Heart left ventricle (tissue), 16 donors: ENCODE measurements around the gene GCG. TPM values are rescaled to one million over a fixed set of nuclear protein-coding genes. Genes with fewer than 3 reads are reported as not detected.

Source experiments
- ATAC-seq, 4 donors: fragments of 200-7000 bp; cut with Tn5 transposase; one replicate each; pipeline ENCODE4 v1.9.1; 2020 to 2022; ENCODE audit warnings: moderate library complexity in 4 of 4, mild to moderate bottlenecking in 3 of 4, moderate number of reproducible peaks in 1 of 4
- DNase-seq, 5 donors: peaks; one replicate each; pipeline ENCODE4 v3.0.0-alpha.2; 2020
- H3K27ac ChIP-seq, 12 donors: fragments of 200-600 bp; sonication (generic) in 4 of 12; one replicate each; pipeline versions ENCODE4 v1.5.0 to v1.8.0; 2016 to 2022; ENCODE audit warnings: mild to moderate bottlenecking in 2 of 12
- H3K27me3 ChIP-seq, 9 donors: fragments of 200-600 bp; sonication (generic) in 2 of 9; one replicate each; pipeline versions ENCODE4 v1.5.1 to v1.8.0; 2016 to 2022; ENCODE audit warnings: mild to moderate bottlenecking in 3 of 9
- H3K36me3 ChIP-seq, 9 donors: fragments of 200-600 bp; sonication (generic) in 2 of 9; one replicate each; pipeline versions ENCODE4 v1.5.0 to v1.8.0; 2018 to 2022; ENCODE audit warnings: mild to moderate bottlenecking in 2 of 9
- H3K4me1 ChIP-seq, 12 donors: fragments of 200-600 bp; sonication (generic) in 4 of 12; one replicate each; pipeline versions ENCODE4 v1.5.0 to v1.8.0; 2016 to 2022; ENCODE audit warnings: mild to moderate bottlenecking in 3 of 12
- H3K4me3 ChIP-seq, 12 donors: fragments of 200-600 bp; sonication (generic) in 4 of 12; one replicate each; pipeline versions ENCODE4 v1.5.0 to v1.8.0; 2017 to 2022; ENCODE audit warnings: mild to moderate bottlenecking in 9 of 12, moderate library complexity in 4 of 12
- H3K9me3 ChIP-seq, 12 donors: fragments of 200-600 bp; sonication (generic) in 4 of 12; one replicate each; pipeline versions ENCODE4 v1.5.0 to v1.8.0; 2016 to 2022; ENCODE audit warnings: mild to moderate bottlenecking in 1 of 12
- POLR2A ChIP-seq, 2 donors: fragments of 450-650 bp; IDR thresholded peaks; one replicate each; pipeline ENCODE4 v1.6.1; 2017; ENCODE audit warnings: antibody characterized with exemption in 2 of 2, mild to moderate bottlenecking in 2 of 2, moderate library complexity in 2 of 2
- WGBS, 4 donors: extraction: QIAGEN DNeasy Blood & Tissue Kit in 2 of 4; methylation state at CpG; one replicate each; pipeline versions ENCODE4 v1.1.5 to v1.1.7; 2013 to 2018; 5-methylcytosine and 5-hydroxymethylcytosine counted together
- intact Hi-C, 10 donors: fragments of 100-400 bp; cut with DNase I; formaldehyde crosslinking; loops; one replicate each; pipeline versions ENCODE4 v1.11.1 to v1.14.2; 2022
- polyA plus RNA-seq, 2 donors: library from polyadenylated mRNA; stranded (reverse); fragments of 200-250 nt; gene quantifications; one replicate each; pipeline ENCODE4 v1.2.3, GENCODE V29; 2013
- total RNA-seq, 9 donors: library from RNA; depleted of rRNA in 2 of 9; stranded (reverse); fragments of >200 nt in 2 of 9; fragmentation: NEBNext Ultra II Directional in 3 of 9; extraction: Animal tissue kit (Norgen Biotek cat#: 25700) in 3 of 9; gene quantifications; one replicate each; pipeline versions ENCODE4 v1.1.0 to v1.2.4, GENCODE V29; 2016 to 2023
- TF ChIP-seq, protein P1 (sequence below), 12 donors: fragments of 200-600 bp; sonication (generic) in 4 of 12; IDR thresholded peaks; one replicate each; pipeline versions ENCODE4 v1.5.0 to v1.8.0; 2018 to 2022; ENCODE audit warnings: antibody characterized with exemption in 12 of 12, mild to moderate bottlenecking in 5 of 12
- donor health status: ischemic (EF 13 %, LVEDD 7.1; RV severe dilation, severe dysfunction).
- donor health status: healthy with polysubstance abuse.
- donor health status: DM: no; HTN: yes; CAD: no.
- donor health status: DM: no; HTN: no; CAD: no.
- donor health status: ischemic (EF 25% LVEDD 6.9; RV normal size, moderate dysfunction).
- donor health status: ischemic (EF 25% LVEDD 5.7; RV mildly dilated, moderate dysfunction).
- donor health status: healthy.
- donor health status: DM: yes; HTN: yes; CAD: no.
- donor health status: ischemic (EF 35%, LVEDD 5.7; RV mildly dilated, moderate dysfunction).
- donor health status: nonischemic (EF 11% LVEDD 7.7; RV severe dilation, severe dysfunction).
- donor health status: DM: yes; HTN: yes; CAD: no.
- donor health status: PGD.
- donor health status: ischemic (EF 29% LVEDD 5.4; RV normal size, mild dysfunction).
- donor health status: nonischemic (EF 23%, LVEDD 6.1; RV moderate dilation, normal function).

The GCG gene
- total and polyA plus RNA-seq, 11 donors = not detected

DNA sequence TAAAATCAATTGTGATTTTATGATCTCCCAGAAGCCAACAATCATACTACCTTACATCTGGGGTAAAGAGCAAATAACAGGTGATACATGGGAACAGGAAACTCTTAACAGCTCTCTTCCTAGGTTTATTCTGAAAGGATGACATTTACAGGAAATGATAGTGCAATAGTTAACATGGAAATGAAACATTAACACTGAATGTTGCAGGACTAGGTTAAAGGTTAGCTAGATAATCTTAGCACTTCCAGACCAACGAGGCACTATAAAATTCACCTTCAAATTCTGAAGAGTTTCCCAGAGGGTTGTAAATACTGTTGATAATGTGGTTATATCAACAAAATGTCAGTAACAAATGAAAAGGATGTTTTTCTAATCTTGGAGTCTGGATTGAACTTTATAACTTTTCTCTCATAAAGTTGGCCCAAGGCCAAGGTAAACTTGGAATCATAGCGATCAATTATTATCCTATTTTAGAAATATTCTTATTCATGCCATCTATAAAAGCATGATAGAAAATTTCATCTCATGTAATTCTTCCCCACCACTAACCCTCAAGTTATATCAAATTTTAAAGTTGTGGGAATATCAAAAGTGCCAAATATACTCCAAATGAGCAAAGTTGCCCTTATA lies 32.9 kb upstream of the GCG start:
- intact Hi-C loops = no loop called here
- Histone ChIP-seq H3K27ac (no peak overlapping the region), H3K9me3 (no peaks in the 10 kb centered on the region), H3K36me3 (peaks cover 0 to 3% (median 0%) of the 10 kb centered on the region in 9 donors), H3K4me3 (no peak overlapping the region), H3K27me3 (no peaks in the 10 kb centered on the region), H3K4me1 (peaks cover 0 to 3% (median 0%) of the 10 kb centered on the region in 12 donors)
- WGBS, 4 donors = 38 to 55% (median 45%) methylated on average over 2 of the region's 2 CpGs
- TF ChIP-seq POLR2A (IDR thresholded peaks at IDR 0.05) = no peak
- TF ChIP-seq, protein P1, sequence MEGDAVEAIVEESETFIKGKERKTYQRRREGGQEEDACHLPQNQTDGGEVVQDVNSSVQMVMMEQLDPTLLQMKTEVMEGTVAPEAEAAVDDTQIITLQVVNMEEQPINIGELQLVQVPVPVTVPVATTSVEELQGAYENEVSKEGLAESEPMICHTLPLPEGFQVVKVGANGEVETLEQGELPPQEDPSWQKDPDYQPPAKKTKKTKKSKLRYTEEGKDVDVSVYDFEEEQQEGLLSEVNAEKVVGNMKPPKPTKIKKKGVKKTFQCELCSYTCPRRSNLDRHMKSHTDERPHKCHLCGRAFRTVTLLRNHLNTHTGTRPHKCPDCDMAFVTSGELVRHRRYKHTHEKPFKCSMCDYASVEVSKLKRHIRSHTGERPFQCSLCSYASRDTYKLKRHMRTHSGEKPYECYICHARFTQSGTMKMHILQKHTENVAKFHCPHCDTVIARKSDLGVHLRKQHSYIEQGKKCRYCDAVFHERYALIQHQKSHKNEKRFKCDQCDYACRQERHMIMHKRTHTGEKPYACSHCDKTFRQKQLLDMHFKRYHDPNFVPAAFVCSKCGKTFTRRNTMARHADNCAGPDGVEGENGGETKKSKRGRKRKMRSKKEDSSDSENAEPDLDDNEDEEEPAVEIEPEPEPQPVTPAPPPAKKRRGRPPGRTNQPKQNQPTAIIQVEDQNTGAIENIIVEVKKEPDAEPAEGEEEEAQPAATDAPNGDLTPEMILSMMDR (IDR thresholded peaks at IDR 0.05) = no peak
- DNase-seq = no peak
- ATAC-seq = no peak

DNA sequence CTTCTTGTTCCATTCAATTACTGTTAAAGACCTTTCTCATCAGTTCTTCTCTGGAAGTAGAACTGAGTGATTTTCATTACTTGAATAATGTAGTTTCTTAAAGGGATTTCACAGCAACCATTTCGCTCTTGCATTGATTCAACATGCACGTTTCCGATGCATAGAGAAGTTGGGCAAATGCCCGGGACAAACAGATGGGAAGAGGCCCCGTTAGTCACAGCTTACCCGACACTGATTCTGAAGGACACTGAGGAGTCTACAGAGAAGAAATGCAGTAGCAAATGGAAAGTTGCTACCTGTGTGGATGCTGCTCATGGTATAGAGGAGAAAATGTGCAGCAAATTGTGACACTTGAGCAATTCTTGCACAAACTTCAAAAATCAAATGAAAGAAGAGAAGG lies 32.3 kb upstream of the GCG start:
- Histone ChIP-seq H3K27ac (no peak overlapping the region), H3K4me1 (peaks cover 0 to 3% (median 0%) of the 10 kb centered on the region in 12 donors), H3K36me3 (peaks cover 0 to 3% (median 0%) of the 10 kb centered on the region in 9 donors), H3K27me3 (no peaks in the 10 kb centered on the region), H3K4me3 (no peak overlapping the region), H3K9me3 (no peaks in the 10 kb centered on the region)
- DNase-seq (no peak), ATAC-seq (no peak)
- intact Hi-C loops = no loop called here
- no peak for TF ChIP-seq POLR2A (IDR thresholded peaks at IDR 0.05)
- TF ChIP-seq, protein P1 (IDR thresholded peaks at IDR 0.05) = no peak
- 91 to 96% (median 92%) methylated on average over 6 of the region's 6 CpGs for WGBS, 4 donors

DNA sequence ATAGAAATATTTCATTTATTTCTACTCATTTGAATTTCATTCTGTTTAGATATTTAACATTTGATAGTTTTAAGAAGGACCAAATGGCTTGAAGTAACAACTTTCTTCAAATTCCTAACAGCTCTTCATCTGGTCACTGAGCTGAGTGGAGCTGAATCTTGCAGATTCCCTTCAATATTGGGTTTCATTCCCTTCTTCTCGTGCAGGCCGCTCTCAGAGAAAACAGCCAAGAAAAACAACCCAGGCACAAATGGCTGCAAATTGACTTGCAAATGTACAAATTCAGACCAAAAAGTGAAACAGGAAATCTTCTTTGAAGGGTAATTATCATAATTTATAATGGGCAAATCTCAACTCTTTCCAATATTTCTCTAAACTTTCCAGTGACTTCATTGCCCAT lies 30.3 kb upstream of the GCG start:
- intact Hi-C loops = no loop called here
- H3K27ac ChIP-seq = no peak overlapping the region

DNA sequence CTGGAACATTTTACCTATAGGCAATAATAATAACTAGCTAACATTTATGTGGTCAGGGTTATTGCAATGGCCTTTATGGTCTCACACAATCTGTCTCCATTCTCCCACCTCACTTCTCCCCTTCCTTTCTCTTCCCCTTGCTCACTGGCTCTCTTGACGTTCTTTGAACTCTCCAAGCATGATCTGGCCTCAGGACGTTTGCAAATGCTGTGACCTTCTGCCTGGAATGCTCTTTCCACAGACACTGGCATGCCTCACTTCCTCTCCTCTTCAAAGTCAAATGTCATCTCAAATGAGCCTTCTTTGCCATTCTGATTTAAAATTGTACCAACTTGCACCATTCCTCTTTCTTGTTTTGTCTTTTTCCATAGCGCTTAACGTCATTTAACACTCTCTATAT lies 25.3 kb upstream of the GCG start:
- no peak for ATAC-seq
- Histone ChIP-seq H3K36me3 (peaks cover 0 to 23% (median 4%) of the 10 kb centered on the region in 9 donors), H3K27me3 (no peaks in the 10 kb centered on the region), H3K27ac (no peak overlapping the region), H3K9me3 (no peaks in the 10 kb centered on the region), H3K4me1 (peaks cover 0 to 14% (median 0%) of the 10 kb centered on the region in 12 donors), H3K4me3 (no peak overlapping the region)
- TF ChIP-seq POLR2A (IDR thresholded peaks at IDR 0.05) = no peak
- TF ChIP-seq, protein P1 (IDR thresholded peaks at IDR 0.05) = no peak
- DNase-seq = no peak
- WGBS, 4 donors = 69 to 77% (median 70%) methylated on average over 4 of the region's 4 CpGs
- intact Hi-C loops = no loop called here

More for the DNA sequence above, 30.3 kb upstream of the GCG start:
- no peaks in the 10 kb centered on the region for H3K27me3 ChIP-seq
- DNase-seq = no peak
- H3K4me3 ChIP-seq = no peak overlapping the region
- WGBS, 4 donors = 79 to 87% (median 84%) methylated on average over 2 of the region's 2 CpGs
- peaks cover 0 to 3% (median 0%) of the 10 kb centered on the region in 9 donors for H3K36me3 ChIP-seq
- ATAC-seq = no peak
- TF ChIP-seq, protein P1 (IDR thresholded peaks at IDR 0.05) = no peak
- peaks cover 0 to 3% (median 0%) of the 10 kb centered on the region in 12 donors for H3K4me1 ChIP-seq
- H3K9me3 ChIP-seq = no peaks in the 10 kb centered on the region
